Islet precursor cell (in vitro differentiated cells): Measurements from ENCODE around the gene RARA.
A peak's percentile ranks its signal among the peaks of the same experiment; 100 is the strongest.
"Not testable (repeated sequence)": the region's sequence is repeated elsewhere in the genome, so short reads cannot be mapped to it uniquely, and the experiment has no call there.

Experiments used
- DNase-seq: peaks from one replicate; pipeline ENCODE4 v3.0.0-alpha.2; 2018

Gene RARA

DNA sequence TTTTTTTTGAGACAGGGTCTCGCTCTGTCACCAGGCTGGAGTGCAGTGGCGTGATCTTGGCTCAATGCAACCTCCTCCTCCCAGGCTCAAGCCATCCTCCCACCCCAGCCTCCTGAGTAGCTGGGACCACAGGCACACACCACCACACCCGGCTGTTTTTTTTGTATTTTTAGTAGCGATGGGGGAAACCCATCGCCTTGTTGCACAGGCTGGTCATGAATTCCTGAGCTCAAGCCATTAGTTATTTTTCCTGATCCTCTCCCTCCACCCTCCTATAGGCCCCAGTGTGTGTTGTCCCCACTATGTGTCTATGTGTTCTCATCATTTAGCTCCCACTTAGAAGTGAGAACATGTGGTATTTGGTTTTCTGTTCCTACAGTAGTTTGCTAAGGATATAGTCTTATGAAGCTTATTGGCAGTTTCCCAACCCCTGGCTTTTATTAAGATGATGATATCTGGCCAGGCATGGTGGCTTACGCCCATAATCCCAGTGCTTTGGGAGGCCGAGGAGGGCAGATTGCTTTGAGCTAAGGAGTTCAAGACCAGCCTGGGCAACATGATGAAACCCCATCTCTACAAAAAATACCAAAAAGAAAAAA lies 9.7 kb upstream of the RARA start:
- not testable (repeated sequence) for DNase-seq

DNA sequence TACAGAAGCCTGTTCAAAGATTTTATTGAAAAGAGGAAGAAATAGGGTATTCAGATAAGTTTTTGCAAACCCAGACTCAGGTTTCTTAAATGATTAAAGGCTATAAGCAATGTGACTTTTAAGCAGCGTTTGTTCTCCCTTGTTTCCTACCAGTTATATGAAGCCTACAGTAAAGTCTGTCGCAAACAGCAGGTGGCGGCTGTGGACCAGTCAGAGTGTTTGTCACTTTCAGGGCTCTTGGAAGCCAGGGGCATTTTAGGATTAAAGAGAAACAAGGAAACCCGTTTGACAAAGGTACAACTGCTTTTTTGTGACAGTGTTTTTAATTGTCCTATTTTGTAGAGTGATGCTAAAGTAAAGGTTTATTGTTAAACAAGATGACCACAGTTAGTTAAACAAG lies 7.7 kb upstream of the RARA start:
- DNase-seq, result peak; percentile 73

DNA sequence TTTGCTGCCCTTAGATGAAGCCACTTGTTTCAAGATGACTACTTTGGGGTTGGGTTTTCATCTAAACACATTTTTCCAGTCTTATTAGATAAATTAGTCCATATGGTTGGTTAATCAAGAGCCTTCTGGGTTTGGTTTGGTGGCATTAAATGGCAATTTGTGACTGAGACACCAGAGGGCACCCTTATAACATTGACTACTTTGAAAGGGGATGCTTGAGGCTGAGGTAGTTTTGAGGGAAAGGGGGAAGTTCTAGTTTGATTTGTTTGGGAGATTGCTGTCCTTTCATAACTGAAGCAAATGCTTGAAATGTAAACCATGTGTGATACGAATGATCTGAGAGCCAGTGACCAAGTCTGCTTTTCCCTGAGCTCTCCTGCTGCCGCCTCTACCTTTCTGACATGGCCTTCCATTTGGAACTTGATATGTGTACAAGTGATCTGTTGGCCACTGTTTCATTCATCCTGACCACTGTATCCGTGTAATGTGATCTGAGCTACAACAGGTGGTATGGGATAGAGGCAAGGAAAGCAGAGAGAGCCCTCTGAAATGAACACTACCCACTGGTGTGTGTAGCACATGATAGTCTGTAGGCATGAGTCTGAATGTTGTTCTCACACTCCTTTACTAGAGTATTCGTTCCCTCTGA lies 5.8 kb upstream of the RARA start:
- DNase-seq, result peak; percentile 63

DNA sequence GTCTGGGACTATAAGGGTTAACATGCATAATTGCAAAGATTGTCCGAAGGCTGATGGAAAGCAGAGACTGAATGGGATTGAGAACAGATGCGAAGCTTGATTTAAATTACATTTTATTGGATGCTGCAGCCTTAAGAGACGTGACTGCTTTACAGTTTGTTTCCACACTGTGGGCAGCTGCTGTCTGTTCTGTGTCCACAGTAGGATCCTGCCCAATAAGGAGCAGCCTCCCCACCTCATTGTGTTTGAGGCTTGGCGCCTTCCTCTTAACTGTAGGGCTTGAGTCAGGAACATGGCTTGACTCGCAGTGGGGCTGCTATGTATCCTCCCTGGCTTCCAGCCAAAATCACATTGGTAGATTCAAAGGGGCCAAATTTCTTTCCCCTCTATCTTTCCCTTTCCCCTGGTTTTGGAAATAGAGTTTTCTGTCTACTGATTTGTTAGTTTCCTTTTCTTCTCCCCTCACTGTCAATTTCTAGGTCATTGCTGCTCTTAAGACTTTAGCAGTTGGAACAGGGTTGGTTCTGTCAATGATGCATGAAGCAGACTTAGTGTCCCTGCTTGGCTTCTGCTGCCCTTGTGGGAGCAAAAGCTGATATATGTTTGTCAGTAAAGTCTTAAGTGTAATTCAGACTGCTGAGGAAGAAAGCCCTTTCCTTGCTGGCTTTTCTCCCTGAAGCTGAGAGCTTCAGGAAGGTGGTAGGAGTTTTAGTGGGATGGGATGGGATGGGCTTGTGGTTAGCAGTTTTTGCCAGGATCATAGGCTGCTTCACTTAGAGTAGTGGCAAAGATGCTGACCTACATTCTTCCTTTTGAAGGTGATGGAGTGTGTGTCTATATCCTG lies 5.0 kb upstream of the RARA start:
- DNase-seq, result no peak

DNA sequence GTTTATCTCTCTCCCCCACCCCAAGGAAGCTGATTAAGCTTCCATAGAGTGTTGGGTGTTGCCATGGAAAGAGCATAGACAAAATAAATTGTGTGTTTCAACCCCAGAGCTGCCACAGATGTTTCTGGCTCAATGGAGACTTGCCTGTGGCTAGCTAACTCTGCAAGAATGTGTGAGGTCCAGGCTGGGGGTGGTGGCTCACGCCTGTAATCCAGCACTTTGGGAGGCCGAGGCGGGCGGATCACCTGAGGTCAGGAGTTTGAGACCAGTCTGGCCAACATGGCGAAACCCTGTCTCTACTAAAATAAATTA lies 4.5 kb upstream of the RARA start:
- DNase-seq, result not testable (repeated sequence)

DNA sequence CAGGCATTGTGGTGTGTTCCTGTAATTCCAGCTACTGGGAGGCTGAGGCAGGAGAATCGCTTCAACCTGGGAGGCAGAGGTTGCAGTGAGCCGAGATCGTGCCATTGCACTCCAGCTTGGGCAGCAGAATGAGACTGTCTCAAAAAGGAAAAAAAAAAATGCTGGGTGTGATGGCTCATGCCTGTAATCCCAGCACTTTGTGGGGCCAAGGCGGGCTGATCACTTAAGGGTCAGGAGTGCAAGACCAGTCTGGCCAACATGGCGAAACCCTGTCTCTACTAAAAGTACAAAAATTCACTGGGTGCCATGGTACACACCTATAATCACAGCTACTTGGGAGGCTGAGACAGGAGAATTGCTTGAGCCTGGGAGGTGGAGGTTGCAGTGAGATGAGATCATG lies 4.1 kb upstream of the RARA start:
- DNase-seq, result not testable (repeated sequence)

DNA sequence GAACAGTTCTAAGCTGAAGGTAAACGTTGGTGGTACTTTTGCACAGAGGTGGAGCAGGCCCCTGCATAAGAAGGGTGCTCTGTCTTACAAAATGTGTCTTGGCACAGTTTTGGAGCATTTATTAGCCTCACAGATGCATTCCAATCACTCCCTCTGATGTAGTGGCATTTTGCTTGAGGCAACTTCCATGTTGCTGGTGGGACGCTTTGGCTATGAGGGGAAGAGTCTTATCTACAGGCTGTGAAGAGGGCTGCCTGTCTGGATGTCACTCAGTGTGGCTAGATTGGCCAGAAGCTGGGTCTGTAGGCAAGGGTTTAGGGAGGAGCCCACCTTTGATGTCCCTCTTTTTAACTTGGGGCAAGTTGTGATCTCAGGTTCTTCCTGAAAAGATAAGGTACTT lies 2.6 kb upstream of the RARA start:
- peak; percentile 79 for DNase-seq

DNA sequence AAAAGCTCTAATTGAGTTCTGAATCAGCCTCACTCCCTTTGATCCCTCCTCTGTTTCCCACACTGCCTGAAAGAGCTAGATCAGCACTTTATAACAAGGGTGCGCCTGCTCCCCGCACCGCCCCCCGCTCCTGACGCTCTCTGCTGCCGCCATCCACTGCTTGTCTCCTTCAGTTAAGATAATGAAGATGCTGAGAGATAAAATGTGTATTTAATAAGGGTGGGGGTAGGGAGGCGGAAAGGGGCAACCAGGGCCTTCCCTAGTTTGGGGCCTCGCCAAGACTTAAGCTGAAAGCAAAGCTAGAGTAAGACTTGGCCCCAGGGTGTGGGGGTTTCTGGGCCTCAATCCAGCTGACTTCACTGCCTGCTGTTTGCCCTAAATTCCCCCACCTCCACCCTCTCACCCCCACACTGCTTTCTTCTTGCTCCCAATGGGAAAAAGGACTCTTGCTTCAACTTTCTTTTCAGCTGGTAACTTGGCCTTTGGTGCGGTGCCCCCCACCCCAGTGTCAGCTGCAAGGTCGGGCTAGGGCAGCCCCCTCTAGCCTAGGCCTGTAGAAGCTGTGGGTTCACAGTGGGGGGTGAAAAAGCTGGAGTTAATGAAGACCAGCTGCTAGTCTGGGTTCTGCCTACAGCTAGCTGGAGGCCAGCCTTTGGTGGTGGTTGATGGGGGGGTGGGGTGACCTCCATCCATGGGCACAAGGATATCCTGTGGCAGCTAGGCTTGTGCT lies 1.8 kb upstream of the RARA start:
- DNase-seq, result peak; percentile 66

DNA sequence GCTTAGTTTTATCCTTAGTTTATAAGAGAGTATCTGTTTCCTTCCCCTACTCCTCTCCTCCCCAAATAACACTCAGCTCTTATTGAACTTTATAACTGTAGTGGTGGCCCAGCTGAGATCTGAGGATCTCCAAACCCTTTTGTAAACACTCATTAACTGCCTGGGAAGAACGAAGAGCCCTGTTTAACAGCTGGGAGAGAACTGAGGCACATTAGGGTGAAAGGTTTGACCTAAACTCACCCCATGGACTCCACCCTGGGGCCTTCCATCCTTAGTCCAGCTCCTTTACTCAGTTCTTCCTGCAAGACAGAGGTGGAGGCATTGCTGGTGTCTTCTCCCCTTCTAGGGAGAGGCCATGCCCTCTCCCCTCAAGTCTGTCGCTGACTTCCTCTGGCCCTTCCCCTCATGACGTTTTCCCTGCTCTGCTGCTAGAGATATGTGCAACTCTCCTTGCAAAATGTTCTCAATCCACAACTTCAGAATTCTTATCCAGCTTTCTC lies 1.2 kb upstream of the RARA start:
- DNase-seq, result no peak

DNA sequence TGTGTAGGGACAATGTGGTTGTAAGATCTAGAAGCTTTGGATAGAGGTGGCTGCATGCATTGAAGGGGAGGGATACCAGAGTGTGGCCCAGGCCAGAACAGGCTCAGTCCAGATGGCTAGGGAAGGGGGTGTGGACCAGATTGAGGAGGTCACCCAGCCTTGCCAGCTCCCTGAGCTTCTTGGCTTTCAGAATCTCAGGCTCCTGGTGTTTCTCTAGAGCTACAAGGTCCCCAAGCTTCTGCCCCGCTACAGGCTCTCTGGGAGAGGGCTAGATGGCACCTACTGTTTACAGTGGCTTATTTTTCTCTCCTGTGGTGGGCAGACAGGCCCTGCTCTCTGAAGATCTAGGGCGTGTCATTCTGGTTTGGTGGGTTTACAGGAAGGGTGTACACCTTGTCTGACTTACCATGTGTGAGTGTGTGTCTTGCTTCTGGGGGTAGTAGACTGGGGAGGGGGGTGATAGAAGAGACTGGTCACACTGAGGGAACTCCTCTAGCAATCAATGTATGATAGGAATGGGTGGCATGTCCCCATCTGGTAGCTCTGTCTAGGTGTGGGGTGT lies 1.1 kb downstream of the RARA start:
- no peak for DNase-seq

DNA sequence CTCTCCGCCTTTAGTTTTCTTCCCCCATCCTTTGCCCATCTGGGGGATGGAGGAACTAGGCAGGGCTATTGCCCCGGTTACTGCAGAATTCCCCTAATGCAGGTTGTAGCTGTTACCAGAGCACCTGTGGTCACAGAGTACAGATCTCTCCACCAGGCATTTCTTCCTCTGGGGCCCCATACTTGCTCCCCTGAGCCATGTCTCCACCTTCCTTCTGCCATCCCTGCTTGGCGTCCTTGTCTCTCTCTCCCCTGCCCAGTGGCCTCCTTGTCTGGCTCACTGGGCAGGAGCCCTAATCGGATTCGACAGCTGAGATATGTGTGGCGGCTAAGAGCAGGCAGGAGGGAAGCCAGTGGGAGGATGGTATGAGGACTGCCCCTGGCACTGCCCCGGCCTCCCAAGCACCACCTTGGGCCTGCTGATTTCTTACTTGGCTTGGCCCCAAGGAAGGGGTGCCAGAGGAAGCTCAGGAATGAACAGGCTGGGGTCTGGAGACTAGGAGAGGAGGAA lies 2.0 kb downstream of the RARA start:
- DNase-seq, result no peak

DNA sequence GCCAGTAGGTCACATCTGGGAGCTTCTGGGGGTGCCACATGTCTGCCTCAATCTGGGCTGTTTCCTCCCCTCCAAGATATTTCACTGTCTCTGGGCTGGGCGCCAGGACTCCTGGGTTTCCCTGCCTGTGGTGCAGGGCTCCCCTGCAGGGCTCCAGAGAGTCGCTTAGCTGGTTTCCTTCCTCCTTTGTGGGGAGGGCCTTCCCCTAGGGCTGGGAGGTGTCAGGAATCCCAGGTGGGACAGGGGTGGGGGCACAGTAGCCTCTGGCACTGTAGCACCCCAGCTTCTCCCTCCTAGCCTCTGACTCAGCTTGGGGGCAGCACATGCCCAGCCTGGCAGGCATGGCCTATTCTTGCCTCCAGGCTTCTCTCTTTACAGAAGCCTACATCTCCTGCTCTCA lies 2.6 kb downstream of the RARA start:
- DNase-seq, result no peak

DNA sequence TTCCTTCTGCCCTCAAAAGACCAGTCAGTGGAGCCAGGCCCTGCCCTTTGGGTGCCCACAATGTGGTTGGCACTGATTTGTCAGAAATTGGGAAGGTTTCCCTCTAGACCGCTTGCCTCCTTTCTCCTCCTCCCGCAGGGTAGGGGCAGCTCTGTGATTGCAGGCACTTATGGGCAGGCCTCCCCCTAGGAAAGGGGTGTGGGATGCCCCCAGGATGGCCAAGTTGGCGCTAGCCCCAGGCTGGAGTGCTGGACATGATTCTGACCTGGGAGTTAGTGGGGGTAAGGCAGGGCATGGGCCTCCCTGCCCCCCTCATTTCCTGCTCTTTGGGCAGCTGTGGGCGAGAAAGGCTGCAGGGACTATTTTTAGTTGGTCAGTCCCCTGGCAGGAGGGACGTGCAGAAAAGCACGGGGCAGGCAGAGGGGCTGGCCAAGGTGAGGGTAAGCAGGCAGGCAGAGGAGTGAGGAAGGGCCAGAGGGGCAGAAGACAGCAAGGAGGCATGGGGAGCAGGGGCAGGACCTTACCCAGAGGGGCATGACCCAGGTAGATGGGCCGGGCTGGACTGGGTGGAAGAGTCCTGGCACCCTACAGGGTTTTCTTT lies 3.3 kb downstream of the RARA start:
- DNase-seq, result no peak

DNA sequence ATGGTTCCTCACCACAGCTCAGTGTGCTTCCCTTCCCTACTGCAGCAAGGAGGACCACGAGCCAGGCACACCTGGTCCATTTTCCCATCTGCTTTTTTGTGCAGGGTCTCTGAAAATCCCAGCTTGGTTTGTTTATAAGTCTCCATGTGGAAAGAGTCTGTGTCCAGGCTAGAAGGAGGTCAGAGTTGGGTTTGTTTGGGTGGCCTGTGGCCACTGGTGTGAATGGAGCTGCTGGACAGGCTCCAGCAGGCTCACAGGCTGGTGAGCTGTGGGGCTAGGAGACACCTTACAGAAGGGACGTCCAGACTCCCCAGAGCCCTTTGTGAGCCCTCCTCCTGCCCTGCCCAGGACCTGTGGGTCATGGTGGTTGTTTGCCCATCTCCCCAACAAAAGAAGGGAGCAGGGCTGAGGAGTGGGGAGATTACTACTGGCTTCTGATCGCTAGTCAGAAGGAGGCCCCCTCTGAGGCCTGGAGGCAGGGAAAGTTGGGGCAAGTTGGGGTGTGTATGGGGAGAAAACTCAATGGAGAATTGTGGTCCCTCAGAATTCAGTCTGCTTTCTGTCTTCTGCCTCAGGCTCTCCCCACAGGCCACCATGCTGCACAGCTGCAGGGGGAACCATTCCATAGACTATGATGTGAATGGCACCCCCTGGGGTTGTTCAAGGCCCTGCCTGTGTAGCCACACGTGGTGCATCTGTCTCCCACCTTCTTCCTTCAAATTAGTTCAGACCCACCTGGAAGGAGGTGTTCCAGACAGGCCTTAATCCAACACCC lies 4.1 kb downstream of the RARA start:
- DNase-seq, result no peak

DNA sequence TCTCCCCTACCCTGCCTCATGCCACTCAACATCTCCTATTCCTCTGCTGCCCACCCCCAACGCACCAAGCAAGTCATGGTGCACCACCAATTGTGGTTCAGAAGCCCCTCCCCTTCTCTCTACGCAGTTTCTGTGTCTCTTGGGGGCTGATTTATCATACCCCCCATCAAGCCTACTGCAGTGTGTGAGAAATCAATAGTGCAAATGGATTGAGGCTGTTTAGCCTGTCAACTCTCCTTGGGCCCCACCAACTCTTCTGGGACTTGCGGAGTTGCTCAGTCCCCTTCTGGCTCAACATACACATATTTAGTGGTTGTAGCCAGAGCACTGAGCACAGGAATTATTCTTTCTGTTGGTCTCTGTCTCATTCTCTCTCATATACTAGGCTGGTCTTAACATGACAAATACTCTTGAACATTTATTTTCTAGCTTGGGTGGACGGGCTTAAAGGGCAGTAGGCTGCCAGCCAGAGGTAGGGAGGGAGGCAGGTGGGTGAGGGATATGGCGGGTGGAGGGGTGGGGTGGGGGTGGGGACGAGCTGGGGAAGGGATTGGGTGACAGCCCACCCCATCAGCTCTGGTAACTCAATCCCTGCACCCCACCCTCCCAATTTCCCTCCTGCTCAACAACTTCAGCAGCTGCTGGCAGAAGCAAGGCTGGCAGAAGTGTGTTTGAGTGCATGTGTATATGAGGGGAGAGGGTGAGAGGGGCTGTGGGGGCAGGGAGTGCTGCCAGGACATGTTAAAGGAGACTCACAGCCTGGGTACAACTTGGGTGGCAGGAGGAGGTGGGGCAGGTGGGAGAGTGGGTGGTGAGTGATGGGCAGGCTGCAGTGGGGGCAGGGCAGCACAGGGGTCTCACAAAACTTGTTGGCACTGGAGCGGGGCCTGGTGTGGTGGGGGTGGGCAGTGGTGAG lies 4.9 kb downstream of the RARA start:
- DNase-seq, result no peak

DNA sequence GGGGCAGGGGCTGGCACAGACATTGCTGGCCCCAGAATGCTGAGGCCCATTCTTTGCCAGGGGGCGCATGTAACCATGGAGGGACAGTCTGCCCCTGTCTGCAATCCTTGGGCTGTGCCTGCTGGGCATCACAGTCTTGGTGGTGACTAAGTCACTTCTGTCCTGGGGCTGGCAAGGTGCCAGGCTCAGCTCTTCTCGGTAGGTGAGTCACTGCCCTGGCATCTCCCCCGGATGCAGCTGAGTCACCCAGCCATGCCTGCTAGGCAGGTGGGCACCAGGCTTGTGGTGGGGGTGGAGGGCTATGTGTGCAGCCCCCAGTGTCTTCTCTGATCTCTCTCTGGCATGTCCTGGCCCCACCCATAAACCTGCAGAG lies 5.6 kb downstream of the RARA start:
- peak; percentile 78 for DNase-seq

DNA sequence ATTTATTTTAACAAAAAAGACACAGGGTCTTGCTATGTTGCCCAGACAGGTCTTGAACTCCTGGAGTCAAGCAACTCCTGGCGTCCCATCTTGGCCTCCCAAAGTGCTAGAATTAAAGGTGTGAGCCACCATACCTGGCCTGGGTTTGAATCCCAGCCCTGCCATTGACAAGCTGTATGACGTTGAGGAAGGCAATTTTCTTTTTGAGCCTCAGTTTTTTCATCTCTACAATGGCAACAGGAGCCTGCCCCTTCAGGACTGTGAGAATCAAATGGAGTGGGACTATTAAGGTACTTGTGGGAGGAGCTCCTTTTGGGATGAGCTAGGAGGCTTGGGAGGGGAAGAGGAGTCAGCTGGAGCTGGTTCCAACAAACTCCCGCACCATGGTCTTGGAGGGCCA lies 6.2 kb downstream of the RARA start:
- DNase-seq, result no peak

DNA sequence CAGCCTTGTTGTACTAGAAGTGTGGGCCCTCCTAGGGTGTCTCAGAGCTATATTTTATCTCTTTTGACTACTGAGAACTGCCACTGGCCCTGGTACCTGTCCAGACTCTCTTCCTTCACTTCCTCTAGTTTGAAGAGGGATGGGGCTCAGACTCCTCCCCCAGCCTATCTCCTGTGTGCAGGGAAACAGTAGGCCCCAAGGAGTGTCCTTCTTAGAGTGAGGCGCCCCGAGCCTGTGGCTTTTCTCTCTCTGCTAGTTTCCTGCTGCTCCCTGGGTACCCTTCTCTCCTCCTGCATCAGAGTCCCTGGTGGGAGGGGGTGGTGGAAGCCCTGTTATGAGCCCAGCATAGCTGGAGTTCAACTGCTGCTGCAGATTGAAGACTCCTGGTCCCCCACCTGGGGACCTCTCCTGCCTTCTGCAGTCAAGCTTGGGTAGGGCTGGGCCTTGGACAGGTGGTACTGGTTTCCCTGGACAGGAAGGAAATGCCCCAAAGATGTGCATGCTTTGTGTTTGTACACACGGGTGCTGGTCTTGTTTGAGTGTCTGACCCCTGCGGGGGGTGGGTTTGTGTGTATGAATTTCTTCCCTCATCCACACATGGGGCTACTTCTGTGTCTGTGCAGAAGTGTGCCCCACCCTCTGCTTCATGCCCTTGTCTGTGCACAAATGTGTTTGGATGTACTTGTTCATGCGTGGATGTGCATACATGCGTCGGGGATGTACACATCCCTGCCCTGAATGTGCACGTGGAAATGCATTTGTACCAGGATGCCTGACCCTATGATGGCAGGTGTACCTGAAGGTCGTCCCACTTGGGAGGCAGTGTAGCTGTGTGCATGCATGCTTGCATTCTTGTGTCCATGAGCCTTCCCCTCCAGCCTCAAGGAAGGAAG lies 6.9 kb downstream of the RARA start:
- DNase-seq, result no peak

DNA sequence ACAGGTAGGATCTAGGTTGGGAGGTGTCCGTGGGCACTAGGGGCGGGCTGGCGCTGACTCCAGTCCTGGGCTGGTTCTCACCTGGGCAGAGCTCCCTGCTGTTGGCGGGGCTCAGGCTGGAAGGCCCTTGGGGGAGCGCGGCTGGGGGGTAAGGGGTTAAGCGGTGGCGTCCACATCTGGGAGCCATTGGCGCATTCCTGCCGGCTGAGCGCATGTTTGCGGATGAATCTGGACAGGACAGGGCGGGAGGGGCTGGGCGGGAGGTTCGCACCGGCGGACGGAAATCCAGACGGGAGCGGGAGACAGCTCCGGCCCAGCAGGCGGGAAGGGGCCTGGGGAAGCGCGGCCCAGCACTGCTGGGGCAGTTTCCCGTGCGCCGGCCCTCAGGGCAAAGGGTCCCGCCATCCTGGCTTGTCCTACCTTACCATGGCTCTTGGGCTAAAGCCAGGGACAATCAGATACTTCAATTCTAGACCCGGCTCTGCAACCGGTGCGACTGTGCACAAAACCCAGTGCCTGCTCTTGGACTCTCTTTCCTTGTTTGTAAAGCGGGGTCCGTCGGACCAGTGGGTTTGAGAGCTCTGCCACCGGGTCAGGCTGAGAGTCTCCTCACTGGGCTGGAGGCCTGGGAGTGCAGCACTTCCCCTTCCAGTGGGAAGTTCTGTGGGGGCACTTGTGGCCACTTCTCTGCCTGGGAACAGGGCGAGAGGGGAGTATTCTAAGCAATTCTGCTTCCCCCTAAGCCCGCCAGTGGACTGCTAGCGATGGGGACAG lies 7.8 kb downstream of the RARA start:
- DNase-seq, result peak; percentile 97
